GM12875 (cell line): ENCODE measurements around the gene ATP8A2.

Source experiments
- H3K4me3 ChIP-seq: one replicate; pipeline ENCODE4 v1.5.1; 2011; ENCODE audit warnings: low read depth, low read length, control low read depth
- CTCF ChIP-seq: IDR thresholded peaks from 2 replicates; pipeline ENCODE4 v1.5.1; 2011; ENCODE audit warnings: low read depth, mild to moderate bottlenecking, control low read depth, inconsistent platforms, low read length, moderate library complexity, borderline replicate concordance; ENCODE audit not compliant: insufficient read depth

Gene ATP8A2

GRCh38 chr13:25844559-25845434 lies 473.0 kb downstream of the ATP8A2 start:
- no peak for TF ChIP-seq CTCF

DNA sequence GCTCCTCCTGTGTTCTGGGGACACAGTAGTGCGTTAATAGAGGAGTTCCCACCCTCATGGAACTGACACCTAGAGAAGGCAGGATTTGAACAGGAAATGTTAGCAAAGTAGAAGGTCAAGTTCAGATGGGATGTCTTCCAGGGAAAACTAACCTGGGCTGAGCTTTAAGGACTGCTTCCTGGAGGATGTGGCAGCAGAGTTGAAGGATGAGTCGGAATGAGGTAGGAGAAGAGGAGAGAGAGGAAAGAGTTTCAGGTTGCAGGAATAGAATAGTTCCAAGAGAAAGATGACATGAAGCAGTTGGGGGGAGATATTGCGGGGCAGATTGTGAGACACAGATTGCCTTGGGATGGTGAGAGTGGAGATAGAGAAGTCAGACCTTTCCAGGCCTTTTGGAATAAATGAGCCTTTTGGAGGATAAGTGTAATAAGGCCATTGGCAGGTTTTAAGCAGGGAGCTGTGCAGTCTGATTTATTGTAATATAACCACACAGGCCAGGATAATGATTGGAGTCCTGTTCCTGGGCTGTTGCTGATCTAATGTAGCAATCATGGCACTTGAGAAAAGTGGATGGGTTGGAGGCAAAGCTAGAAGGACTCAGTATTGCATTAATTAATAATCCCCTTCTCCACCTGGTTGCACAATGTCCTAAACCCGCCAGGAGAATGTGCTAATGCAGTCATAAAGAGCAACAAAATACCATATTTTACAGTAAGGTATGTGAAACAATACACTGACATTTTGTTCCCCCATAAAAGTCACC lies 474.6 kb downstream of the ATP8A2 start:
- no peak overlapping the region for H3K4me3 ChIP-seq
- TF ChIP-seq CTCF, result no peak

More at GRCh38 chr13:25844559-25845434, 473.0 kb downstream of the ATP8A2 start:
- no peak overlapping the region for H3K4me3 ChIP-seq

DNA sequence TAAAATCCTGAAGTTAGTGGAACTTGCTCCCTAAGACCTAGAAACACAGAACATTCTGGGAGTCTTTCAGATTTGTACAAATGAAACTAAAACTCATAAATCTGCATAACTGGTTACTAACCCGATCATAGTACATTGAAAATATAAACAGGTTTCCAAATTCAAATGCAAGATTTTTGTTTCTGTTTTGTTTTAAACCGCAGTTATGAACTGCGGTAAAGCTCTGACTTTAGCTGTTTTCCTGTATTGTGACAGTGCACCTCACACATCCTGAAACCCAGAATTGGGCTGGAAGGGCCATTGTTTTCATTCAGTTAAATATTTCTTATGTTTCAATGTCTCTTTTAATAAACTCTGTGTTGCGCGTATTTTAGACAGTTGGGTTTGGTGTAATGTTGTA lies 475.4 kb downstream of the ATP8A2 start:
- H3K4me3 ChIP-seq, result no peak overlapping the region
- no peak for TF ChIP-seq CTCF

GRCh38 chr13:25847635-25848626 lies 476.2 kb downstream of the ATP8A2 start:
- H3K4me3 ChIP-seq, result no peak overlapping the region
- no peak for TF ChIP-seq CTCF

DNA sequence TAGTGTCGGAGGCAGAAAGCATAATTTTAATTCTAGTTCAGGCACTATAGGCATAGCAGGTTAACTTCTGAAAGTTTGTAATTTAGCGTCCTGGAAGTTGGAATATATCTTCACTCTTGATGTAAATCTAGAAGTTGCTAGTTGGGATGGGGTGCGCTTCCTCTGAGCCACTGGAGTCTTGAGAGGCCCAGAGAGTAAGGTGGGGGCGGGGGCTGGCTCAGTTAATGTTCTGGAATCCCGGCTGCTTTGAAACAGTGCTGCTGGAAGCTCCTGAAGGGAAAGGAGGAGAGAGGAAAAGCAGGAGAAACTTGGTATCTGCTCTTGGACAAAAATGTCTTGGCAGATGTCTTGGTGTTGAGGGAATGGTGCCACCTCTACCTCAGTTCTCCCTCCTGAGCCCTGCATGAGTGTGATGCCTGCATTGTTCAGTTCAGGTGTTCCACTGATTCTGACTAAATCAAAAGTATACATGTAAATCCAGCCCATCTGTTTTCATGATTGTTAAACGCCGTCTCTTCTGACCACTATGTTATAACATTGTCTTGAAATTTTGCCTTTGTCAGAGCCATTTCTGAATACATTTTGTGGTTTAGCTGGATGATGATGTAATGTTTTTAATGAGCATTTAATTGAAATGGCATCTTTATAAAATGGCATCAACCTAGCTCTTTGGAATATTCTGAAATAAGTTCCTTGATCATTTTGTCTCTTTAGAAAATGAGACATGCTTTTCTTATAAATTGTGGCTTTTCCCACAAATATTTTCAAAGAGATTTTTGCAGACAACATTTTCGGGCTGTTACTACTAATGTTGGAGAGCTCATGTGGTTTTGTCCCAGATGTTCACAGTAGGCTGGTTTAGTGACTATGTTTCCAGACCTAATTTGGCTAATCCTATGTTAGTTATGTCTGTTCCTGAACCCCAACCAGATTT lies 477.3 kb downstream of the ATP8A2 start:
- no peak for TF ChIP-seq CTCF
- H3K4me3 ChIP-seq, result no peak overlapping the region

DNA sequence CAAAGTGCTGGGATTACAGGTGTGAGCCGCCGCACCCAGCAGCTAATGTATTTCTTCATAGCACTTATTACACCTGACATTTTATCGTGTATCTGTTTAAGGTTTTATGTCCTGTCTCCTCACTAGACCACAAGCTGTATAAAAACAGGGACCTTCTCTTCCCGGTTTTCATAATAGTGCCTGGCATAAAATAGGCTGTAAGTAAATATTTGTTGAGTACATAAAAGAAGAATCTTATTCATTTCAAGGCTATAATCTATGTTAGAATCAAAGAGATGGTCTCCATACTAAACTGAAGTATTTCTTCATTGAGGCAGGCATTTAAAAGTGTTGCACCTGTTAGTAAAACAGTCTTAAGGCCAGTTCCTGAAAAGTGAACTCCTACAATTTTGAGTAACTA lies 486.1 kb downstream of the ATP8A2 start:
- H3K4me3 ChIP-seq, result no peak overlapping the region
- no peak for TF ChIP-seq CTCF
